ENCODE results near the gene WWOX.

DNA sequence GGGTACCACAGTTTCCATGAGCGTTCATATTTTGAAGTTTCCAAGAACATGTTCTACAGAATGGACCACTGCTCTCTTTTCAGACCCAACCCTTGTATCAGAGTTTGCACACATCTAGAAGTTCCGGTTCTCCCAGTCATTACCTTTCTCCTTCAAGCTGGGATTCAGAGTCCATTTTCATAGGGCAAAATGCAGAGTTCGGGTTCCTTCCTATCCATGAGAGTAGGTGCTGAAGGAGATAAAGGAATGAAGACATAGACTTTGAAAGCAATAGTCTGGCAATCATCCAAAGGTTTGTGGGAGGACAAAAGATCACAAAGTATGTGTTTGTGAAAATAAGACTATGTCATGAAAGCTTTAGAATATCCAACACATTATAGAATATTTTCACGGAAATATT is 801.5 kb downstream of the WWOX start:
- TF ChIP-seq CTCF (conservative IDR thresholded peaks at IDR 0.05; ENCODE audit: low read depth, low read length) (no peak), EZH2 (IDR thresholded peaks at IDR 0.05; ENCODE audit: borderline replicate concordance, low read depth, low read length, poor library complexity, severe bottlenecking) (no peak)

Measured in A673 (cell line).